Head of caudate nucleus (tissue), 42 donors: ENCODE measurements around the gene DMGDH.
A peak's percentile ranks its signal among the peaks of the same experiment; 100 is the strongest.

Source experiments
- DNase-seq, 42 donors: peaks; one replicate each; pipeline versions ENCODE4 v3.0.0 to v3.0.0-alpha.2; 2020 to 2021; ENCODE audit warnings: mixed read lengths in 7 of 42
- intact Hi-C: fragments of 100-400 bp; cut with DNase I; formaldehyde crosslinking; loops from one replicate; pipeline ENCODE4 v1.15.0; 2022

DMGDH gene

DNA sequence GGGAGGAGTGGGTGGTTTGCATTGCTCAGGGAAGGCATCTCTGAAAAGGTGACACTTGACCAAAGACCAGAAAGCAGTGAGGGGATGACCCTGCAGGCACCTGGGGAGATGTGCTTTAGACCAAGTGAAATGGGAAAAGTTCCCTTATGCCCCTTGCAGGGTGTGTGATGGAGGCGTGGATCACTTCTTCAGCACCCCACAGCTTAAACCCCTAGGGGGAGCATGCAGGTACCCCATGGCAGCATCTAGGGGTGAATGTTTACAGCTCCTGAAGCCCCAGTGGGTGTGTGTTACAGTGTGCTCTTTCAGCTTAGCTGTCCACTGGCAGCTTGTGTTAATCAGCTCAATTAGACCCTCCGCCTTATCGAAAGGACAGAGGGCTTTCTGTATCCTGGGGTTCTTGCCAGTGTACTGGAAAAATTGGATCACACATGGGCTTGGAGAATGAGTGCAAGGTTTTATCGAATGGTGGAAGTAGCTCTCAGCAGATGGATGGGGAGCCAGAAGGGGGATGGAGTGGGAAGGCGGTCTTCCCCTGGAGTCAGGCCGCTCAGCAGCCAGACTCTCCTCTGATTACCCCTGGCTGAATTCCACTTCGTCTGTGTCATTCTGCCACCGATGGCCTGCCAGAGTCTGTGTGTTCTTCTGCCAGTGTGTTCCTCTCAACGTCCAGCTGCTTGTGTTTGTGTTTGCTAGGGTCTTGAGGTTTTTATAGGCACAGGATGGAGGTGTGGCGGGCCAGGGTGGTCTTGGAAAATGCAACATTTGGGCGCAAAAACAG is 6.4 kb upstream of the DMGDH start:
- no peak for DNase-seq
- intact Hi-C loops = no loop called here

DNA sequence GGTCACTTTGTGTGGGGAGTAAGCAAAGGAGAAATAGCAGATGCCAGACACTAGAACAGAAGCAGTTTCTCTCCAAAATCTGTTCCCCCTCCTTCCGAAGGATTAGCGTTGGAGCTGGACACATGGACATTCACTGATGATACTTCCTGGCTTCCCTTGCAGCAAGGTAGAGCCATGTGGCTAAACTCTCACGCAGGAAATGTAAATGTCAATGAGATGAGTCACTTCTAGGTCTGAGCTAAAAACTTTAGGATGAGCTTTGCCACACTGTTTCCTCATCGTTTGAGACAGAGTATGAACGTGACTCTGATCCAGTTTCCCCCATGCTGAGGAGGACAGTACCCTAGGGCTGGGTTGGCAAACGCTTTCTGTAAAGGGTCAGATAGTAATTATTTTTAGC is 5.2 kb upstream of the DMGDH start:
- DNase-seq = no peak
- intact Hi-C loops = no loop called here

- intact Hi-C loops = no loop called here
- peak in 1 of 42 donors; percentile 9 for DNase-seq
Measured at GRCh38 chr5:79070350-79070667, 835 bp upstream of the DMGDH start.

DNA sequence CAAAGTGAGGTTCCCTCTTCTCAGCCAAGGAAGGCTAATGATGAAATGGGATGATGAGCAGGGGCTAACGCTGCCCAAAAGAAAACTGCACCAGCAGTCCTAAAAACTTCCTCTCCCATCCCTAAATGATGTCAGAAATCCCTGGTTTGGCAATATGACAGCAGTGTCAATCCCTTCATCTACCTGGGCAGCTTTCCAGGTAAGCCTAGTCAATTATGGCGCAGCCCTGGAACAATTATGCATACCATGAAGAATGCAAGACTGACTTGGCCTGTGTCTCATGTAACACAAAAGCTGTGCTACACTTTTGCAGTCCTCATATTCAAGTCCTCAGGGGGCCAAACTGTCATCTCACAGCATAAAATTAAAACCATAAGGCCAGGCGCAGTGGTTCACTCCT is 7.0 kb downstream of the DMGDH start:
- DNase-seq = no peak
- intact Hi-C loops = no loop called here

GRCh38 chr5:79059674-79060073 is 9.8 kb downstream of the DMGDH start:
- intact Hi-C loops = no loop called here
- no peak for DNase-seq

GRCh38 chr5:79056847-79057246 is 12.6 kb downstream of the DMGDH start:
- intact Hi-C loops = no loop called here

DNA sequence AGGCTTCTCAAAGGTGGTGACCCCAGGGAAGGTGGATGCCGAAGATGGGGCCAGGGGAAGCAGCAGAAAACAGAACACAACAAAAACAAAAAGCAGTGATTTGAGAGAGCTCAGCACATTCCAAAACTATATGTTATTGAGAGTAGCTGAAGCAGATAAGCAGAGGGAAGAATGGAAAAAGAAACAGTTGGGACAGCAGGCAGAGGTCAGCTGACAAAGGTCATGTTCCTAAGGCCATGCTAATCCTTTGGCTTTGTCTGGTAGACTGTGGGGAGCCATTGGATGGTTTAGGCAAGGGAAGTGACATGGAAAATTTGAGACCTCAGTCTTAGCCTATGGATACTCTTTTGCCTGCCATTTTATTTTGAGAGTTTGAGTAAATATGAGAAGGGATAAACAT is 14.5 kb downstream of the DMGDH start:
- no peak for DNase-seq
- intact Hi-C loops = no loop called here

More at GRCh38 chr5:79056847-79057246, 12.6 kb downstream of the DMGDH start:
- DNase-seq = no peak

DNA sequence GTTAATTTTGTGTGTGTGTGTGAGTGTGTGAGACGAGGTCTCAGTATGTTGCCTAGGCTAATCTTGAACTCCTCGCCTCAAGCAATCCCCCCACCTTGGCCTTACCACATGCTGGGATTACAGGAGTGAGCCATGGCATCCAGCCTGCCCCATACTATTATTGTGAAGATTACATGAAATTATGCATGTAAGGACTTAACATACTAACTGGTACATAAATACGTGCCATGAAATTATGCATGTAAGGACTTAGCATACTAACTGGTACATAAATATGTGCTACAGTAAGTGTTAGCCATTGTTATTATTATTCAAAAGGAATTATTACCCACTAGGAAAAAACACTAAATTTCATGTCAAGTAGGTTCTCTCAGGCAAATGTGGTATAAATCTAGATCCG is 16.2 kb downstream of the DMGDH start:
- intact Hi-C loops = no loop called here
- no peak for DNase-seq

DNA sequence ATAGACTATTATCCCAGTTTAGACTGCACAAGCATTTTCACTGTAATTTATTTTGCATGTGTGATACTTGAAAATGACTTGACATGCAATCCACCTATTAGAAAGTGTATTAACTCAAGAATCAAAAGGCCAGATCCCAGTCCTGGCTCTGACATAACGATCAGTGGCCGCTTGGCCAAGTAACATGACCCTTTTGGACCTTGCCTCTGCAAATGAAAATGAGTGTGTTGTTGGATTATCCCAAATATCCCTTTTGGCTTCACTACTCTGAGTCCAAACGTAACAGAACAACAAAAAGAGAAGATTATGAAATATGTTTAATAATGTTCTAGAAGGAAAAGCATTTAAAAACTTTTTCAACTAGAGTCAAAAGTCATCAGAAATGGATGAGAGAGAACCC is 19.0 kb downstream of the DMGDH start:
- intact Hi-C loops = no loop called here
- no peak for DNase-seq

GRCh38 chr5:79048437-79048836 is 21.0 kb downstream of the DMGDH start:
- no peak for DNase-seq
- intact Hi-C loops = no loop called here

DNA sequence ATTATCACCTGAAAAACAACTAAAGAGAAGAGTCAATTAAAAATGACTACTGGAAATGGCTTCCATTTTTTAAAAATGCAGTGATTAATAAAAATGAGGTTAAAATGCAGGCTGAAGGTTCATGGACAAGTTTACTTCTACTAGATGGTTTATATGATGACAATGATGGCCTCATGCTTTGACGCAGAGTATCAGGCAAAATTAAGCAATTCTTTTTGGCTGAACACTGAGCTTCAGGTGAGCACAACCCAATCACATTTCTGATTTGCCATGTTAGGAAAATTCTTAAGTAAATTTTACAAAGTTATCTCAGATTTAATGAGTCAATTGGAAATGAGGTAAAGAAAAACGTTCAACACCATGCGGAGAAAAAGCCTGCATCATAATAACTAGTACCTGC is 22.3 kb downstream of the DMGDH start:
- no peak for DNase-seq
- intact Hi-C loops = no loop called here

DNA sequence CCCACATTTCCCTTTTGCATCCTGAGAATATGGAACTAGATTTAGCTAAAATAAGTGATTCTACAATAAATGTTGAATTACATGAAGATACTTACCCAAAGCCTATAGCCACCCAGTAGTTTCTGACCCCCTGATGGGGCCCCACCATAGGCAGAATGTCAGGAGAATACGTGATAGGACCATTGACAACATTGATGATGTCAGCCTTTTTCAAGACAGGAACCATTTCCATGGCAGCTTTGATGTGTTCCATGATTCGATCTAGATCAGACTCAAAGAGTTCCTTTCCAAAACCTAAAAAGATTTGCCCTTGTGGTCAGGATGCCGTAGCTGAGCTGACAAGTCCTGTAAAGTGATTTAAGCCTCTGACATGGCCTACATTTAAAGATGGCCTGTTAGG is 27.3 kb downstream of the DMGDH start:
- no peak for DNase-seq

DNA sequence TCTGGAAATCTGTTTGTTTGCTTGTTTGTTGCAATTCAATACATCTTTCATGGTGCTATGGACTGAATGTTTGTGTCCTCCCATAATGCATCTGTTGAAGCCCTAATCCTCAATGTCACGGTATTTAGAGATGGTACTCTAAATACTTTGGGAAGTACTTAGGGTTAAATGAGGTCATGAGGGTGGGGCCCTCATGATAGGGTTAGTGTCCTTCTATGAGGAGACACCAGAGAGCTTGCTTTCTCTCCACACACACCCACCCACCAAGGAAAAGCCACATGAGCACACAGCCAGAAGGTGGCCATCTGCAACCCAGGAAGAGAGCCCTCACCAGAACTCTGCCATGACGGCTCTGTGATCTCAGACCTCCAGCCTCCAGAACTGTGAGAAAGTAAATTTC is 32.7 kb downstream of the DMGDH start:
- intact Hi-C loops = no loop called here
- DNase-seq = no peak

More for the DNA sequence above, 27.3 kb downstream of the DMGDH start:
- intact Hi-C loops = no loop called here

DNA sequence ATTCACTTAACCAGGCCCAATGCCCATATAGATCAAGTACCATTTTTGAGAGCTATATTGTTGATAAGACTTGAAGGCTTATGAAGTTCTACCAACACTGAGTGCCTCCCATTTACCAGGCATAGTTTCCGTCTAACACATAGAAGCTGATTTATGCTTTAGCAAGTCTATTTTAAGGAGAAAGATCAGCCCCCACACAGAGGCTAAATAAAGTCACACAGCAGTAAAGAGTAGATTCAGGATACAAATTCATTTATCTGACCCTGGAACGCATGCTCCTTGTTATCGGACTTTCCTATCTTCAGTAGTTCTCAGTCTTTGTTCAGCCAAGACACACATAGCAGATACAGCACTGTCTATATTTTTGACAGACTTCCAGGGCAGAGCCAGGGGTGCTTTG is 34.2 kb downstream of the DMGDH start:
- intact Hi-C loops = no loop called here
- peak in 4 of 42 donors; percentile 11 to 60 (median 38) for DNase-seq

DNA sequence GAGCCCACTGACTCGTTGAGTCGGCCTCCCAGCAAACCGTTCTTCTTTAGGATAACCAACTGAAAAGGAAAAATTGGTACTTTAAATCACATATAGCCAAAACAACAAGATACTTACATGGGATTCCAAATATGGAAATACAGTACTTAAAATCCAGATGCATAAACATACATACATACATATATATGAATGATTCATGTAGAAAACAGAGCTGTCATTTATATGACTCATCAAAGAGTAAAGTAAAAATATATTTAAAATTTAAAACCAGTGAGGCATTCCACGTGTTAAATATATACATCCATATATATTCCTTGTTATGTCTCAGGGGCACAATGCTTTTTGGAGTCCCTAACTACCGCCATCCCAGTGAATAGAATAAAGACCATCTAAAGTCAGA is 36.7 kb downstream of the DMGDH start:
- intact Hi-C loops = no loop called here
- DNase-seq = no peak

DNA sequence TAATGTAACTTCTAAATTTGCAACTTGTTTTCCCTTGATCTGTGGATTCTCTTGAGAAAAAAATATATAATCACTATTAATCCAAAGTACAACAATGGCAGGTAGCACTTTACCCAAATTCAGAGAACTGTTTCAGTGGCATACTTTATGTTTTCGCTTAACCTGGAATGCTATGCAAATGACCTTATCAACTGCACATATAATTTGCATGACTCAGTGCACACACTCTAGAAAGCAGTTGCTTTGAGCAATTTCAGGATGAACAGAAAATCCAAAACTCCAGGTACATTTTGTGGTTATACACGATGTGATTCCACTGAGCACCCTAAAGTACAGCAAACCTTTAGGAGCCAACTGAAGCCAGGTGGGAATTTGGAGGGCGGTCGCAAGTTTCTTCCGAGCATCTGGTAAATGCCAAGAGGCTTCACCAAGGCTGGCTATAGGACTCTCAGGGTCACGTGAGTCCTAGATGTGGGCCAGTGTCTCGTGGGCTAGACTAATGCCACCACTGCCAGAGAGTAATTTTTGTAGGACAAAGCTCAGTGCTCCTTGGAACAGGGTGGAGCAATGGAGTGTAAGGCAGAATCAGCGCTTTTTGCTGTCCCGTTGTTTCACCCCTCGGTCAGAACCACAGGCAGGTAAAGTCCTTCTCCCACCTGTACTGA is 37.3 kb downstream of the DMGDH start:
- intact Hi-C loops = no loop called here
- no peak for DNase-seq

DNA sequence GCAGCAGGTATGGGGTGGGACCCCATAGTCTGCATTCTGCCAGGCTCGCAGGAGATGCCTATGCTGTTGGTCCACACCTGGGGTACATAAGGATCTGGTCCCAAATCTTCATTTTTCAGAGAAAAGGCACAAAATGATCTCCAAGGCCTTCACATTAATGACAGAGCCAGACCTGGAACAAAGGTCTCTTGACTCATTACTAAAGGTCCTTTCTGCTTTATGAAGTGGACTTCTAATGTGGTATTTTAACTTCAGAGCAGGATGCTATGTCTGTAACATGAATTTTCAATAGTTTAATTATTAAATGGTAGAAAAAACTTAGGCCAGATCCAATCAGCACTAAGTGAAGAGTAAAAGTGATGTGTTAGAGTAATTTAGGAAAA is 38.0 kb downstream of the DMGDH start:
- intact Hi-C loops = no loop called here
- no peak for DNase-seq

GRCh38 chr5:79030663-79031484 is 38.6 kb downstream of the DMGDH start:
- intact Hi-C loops = no loop called here
- DNase-seq = no peak

DNA sequence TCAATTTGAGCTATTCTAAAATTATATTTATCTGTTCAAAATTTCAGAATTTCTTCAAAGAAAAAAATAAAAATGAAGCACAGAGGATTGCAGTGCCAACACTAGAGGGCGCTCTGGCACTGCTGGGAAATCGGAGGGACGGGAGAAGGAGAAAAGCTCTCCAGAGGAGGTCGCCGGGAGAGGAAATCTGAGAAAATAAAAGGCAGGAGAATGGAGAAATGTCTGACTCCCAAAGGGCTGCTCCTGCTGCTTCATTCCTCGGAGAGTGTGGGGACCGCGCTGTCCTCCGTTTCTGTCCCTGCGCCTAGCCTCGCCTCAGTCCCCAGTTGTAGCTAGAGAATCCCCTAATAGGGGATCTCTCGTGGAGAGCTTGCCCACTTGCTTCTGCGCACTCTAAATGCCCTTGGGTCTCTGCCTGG is 44.4 kb downstream of the DMGDH start:
- DNase-seq = peak; percentile 14 to 89 (median 75)
- intact Hi-C loops = loop anchor here (10.0 kb wide), 1 partner anchor 430 kb away; no protein-coding TSS in a partner anchor

DNA sequence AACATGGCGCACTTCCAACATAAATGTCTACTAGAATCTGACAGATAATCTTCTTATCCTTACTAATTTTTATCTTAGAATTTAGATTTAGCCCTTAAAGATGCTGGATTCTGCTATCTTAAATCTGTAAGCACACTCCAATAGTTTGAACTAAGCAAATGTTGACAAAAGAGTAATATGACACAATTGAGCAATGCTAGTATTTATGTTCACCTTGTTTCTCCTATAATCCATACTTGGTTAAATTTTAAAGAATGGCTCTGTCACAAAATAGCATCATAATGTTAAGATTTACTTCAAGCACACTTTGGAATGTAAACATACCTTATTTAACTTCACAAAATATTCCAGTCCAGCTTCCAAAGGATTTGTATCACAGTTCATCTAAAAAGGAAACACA is 45.5 kb downstream of the DMGDH start:
- intact Hi-C loops = loop anchor here (10.0 kb wide), 1 partner anchor 431 kb away; no protein-coding TSS in a partner anchor
- no peak for DNase-seq
